HUDEP-2 (cell line): Measurements from ENCODE around the gene MSI2.

Experiments used
- DNase-seq, 76 experiments: peaks; one replicate each; lab custom pipeline; 2025; ENCODE audit not compliant: unreplicated experiment in 76 of 76; lab: John Stamatoyannopoulos, UW

MSI2 gene

GRCh38 chr17:57582881-57583756 lies 326.8 kb downstream of the MSI2 start:
- no peak for DNase-seq

DNA sequence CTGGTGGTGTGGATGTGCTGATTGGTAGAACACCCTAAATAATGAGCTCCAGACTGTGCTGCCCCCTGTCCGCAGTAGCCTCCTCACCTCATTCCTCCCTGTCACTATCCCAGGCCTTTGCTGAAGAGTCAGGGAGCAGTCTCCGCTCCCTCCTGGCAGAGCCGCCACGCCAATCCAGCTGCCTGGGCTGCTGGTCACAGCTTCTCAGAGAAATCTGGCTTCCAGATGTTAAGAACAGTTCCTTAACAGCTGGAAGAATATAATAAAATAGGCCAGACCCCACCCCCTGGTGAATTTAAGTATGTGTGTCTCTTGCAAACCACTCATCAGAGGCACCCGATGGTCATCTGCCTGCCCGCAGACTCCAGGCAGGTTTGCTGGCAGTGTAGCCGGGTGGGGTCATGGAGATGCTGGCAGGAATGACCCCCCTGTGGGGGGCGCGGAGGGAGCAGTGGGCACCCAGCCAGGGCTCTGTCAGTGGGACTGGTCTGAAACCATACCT lies 327.8 kb downstream of the MSI2 start:
- DNase-seq = no peak

DNA sequence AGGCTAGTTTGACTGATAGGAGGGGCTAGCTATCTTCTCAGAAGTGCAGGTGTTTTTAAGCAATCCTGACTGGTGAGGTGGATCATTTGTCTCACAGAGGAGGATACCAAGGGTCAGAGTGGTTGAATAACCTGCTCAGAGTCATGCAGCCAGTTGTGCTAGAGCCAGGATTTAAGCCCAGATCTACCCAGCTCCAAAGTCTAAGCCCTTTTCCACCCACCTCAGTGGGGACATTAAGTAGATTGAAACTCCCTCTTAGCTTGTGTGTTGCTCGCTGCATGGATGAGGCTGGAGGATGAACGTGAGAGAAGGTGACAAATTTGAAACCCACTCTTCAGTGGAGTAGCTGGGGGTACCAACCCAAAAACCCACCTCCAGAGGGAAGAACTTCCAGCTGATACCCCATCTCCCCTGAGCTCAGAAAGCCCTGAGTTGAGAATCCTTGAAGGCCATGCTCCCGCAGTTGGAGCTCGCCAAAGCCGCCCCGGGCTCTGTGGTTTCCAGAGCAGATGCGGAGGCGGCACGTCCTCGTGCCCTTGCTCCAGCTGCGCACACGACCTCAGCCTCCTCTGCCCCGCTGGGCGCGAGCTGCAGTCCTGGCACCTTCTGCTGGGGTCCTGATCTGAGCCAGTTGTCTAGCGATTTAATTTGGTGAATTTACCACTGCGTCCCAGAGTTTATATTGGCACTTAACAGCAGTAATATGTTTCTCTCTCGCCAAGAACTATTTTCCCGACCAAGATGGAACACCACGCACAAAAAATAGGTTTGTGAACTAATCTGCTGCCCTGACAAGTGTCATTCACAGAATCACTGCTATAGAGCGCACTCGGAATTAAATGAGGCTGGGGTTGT lies 329.2 kb downstream of the MSI2 start:
- no peak for DNase-seq

DNA sequence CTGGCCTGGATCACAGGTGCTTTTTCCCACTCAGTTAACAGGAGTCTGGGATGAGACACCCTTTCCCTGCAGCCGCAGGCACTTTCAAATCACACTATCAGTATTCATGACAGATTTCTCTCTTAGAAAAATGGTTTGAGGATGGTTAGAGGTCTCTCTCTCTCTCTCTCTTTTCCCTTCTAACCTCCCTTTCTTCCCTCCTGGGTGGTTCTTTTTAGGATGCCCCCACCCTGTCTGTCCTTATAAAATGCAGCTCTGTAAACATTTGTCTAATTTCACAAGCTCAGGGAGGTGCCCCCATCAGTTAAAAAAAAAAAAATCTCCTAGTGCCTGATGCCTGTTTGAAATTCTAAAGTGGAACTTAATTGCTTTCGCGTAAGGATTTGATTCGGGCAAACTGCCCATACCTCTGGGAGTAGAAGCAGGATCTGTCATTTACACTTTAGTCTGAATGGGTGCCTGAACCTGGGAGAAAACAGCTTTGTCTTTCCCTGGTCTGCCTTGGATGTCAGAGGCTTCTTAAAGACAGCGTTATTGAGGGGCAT lies 329.9 kb downstream of the MSI2 start:
- no peak for DNase-seq

GRCh38 chr17:57586742-57587141 lies 330.4 kb downstream of the MSI2 start:
- DNase-seq = no peak

DNA sequence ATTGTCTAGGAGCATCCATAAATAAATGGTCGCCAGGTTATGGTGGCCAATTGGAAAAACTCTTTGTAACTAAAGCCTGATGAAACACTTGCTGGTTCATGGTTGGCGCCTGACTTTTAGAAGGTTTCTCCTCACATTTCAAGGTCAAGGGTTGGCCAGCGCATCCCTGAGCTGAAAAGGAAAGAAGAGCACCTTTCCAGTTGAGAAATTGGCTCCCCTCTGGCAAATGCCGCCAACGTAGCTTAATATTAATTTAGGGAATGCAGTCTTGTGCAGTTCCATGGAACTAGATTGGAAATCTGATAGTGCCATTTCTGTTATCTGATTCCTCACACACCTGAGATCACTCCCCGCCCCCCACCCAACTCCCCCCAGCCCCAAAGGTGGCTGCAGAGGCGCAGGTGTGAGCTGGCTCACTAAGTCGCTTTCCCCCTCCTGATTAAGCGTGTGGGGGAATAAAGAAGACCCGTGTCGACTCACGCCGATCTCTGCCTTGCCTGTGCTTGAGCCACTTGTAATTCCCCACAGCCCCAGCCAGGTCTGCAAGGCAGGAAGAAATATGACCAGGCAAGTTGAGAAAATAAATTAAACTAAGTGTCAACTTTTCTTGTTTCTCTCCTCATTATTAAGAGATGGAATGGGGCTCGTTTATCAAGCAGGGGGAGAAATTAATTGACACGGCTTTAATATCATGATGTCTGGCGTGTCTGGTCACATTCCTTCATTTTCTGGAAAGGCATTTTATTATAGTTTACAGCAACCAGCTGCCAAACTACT lies 331.1 kb downstream of the MSI2 start:
- no peak for DNase-seq

DNA sequence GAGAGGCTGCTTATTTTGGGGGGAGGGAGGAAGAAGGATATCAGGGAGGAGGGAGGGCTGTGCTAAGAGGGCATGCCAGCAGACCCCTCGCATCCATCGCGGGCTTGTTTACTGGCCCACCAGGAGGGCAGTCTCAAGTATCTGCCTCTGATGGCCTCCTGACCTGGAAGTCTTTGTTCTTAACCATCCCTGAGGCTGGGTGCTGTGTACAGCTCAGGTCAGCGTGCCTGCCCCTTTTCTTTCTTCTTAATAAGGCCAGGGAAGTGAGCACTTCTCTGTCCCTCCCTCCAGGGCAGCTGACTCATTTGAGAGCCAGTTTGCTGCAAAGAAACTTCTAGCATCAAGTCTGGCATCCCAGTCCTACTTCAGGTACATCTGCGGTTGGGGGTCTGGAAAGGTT lies 331.8 kb downstream of the MSI2 start:
- DNase-seq = no peak

GRCh38 chr17:57589151-57590034 lies 333.1 kb downstream of the MSI2 start:
- DNase-seq = no peak

DNA sequence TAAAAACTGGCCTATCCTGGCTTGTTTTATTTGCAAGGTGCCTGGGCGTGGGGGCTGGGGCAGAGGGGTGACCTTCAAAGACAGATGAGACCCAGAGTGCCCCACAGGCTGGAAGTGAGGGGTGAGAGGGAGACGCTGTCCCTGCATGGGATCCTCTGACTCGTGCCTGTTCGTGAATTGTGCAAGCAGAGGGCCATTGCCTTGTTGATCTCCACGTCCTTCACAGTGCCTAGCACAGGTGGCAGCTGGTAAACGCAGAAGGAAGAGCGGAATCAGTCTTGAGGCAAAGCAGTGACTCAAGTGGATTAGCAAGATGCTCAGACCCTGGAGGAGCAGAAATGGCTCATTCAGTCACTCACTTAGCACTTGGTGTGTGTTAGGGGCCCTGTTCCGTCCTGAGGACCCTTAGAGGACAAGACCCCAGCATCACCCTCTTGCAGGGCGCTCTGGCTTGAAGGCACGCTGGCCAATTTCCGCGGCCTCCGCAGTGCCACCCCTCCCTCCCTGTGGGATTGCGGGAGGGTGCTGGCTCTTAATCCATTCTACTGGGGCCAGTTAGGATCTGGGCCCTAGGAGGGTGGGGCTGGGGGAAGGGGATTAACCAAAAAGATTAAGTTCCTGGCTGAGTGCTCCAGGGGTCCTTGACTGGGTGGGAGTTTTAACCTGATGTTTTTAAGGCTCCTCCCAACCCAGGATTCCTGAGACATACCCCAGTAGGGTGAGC lies 337.6 kb downstream of the MSI2 start:
- no peak for DNase-seq

DNA sequence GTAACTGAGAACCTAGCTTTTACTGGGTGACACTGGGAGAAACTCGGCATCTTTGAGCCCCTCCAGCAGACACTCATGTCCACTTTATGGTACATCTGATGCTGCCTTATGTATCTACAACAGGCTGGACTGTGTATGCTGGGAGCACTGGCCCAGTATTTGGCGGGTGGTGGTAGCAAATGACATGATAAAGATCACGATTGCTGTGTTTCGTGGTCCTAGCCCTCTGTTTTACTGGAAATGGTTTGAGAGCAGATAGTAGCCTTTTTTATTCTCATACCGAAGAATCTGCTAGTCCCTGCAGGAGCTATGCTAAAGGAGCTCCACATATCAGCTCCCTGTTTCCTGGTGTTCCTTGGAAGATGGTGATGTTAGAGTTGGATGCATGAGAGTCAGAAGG lies 338.4 kb downstream of the MSI2 start:
- no peak for DNase-seq

- no peak for DNase-seq
Observed at GRCh38 chr17:57595426-57595825, 339.1 kb downstream of the MSI2 start.

DNA sequence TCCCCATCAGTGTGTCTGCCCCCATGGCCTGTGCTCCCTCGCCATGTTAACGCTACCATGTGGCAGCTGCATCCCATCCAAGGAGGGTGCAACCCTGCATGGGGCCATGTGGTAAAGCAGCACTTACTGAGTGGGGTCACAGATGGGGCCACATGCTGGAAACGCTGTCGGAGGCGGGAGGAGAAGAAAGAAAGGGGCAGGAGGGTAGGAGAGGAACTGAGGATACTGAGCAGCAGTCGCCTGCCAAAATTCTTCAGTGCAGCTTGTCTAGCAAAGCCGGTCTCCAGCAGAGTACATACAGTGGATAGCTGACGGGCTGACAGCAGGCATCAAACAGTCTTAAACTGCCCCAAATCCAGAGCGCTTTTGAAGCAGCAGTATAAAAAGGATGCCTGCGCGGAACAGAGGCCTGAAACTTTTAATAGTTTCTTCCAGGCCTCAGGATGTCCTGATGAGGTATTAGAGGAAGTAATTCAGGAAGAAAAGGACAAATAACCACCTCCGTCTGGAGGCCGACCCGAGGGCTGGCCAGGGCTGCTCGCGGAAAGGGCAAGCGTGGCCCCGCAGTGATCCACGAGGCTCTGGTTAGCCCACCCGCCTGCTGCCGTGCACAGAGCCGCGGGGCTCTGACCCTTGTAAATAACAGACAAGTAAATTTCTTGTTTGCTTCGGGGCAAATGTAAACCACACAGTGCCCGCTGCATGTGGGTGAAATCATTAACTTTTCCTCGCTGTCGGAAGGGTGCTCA lies 339.8 kb downstream of the MSI2 start:
- no peak for DNase-seq

GRCh38 chr17:57597101-57597500 lies 340.8 kb downstream of the MSI2 start:
- no peak for DNase-seq

DNA sequence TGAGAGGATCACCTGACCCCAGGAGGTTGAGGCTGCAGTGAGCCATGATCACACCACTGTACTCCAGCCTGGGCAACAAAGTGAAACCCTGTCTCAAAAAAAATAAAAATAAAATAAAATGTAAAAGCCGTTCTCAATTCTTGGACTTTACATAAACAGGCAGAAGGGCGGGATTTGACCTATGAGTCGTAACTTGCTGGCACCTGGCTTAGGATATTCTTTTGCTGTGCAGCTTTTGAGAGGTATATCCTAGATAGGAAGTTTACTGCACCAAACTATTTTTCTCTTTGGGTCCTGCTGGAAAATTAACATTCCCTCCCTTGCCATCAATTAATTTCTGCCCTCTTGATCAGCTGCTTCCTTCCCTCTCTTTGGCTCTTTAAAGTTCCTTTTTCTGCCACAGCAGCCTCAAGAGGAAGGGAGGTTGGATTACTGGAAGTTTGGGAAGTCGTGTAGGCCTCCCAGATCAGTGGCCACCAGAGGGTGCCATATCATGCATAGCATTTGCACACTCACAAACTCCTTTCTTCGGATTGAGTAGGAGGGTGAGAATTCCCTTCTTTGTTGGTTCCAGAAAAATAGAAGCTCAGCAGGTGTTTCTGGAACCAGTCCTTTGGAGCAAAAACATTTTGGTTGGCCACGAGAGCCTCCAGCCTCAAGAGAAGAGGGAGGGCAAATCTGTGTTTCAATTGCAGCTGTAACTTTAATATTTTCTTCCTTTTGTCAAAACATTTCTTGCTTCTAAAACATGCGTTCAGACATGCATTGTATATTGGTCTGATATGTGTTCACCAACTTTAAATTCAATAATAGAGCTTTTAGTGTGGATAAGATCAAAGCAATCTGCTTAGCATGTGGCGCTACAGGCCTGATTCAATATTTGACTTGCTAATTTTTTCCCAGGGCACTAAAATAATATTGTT lies 341.5 kb downstream of the MSI2 start:
- peak in 4 of 76 experiments; percentile 5 to 19 (median 8) for DNase-seq

- peak in 2 of 76 experiments; percentile 9 to 20 for DNase-seq
Observed at GRCh38 chr17:57599271-57600045, 343.1 kb downstream of the MSI2 start.

- no peak for DNase-seq
Observed at GRCh38 chr17:57600074-57600473, 343.8 kb downstream of the MSI2 start.
